HCT116 (cell line): ENCODE results near the gene ADD3. TPM values are rescaled to one million over a fixed set of nuclear protein-coding genes. Genes with fewer than 3 reads are reported as not detected.

Experiments used
- ATAC-seq: fragments of 200-7000 bp; cut with Tn5 transposase; 2 replicates; pipeline ENCODE4 v1.9.1; 2020; ENCODE audit warnings: mild to moderate bottlenecking, moderate library complexity
- BruUV-seq: library from RNA; stranded (reverse); fragments of 400-500 nt; replicated peaks from 2 replicates; lab custom pipeline; 2021; lab: Mats Ljungman, UMichigan
- CTCF ChIA-PET: fragments of 300-600 bp; sonication (Branson Sonifier 250); formaldehyde crosslinking; loops from one replicate; lab custom pipeline; 2021; ENCODE audit warnings: antibody characterized with exemption; lab: Charles Lee
- POLR2A ChIA-PET: fragments of 300-600, 350-600 bp; sonication (Branson Sonifier 250); formaldehyde crosslinking; loops from one replicate; lab custom pipeline; 2021; ENCODE audit warnings: antibody characterized with exemption; lab: Charles Lee
- RAD21 ChIA-PET, 2 experiments: fragments of 300-600 bp; sonication (Branson Sonifier 250); formaldehyde crosslinking; loops; one replicate each; lab custom pipeline; 2023; ENCODE audit warnings: low total read pairs in 2 of 2; ENCODE audit not compliant: uncharacterized antibody in 2 of 2, unreplicated experiment in 2 of 2, low non-redundant PET in 1 of 2; lab: Charles Lee
- DNase-seq: peaks from one replicate; pipeline ENCODE4 v3.0.0-alpha.2; 2010; ENCODE audit warnings: low read depth, low spot score
- H2AFZ ChIP-seq: fragments of 200-600 bp; shearing (Covaris generic), sonication (generic); 2 replicates; pipeline ENCODE4 v1.6.1; 2017; ENCODE audit warnings: low read depth, mixed run types, mixed read lengths, antibody characterized with exemption, low read length; ENCODE audit not compliant: poor library complexity, severe bottlenecking
- H3K27ac ChIP-seq: 2 replicates; pipeline ENCODE4 v1.5.1; 2012; ENCODE audit warnings: low read depth, low read length
- H3K27me3 ChIP-seq: fragments of 200-600 bp; sonication (generic); 2 replicates; pipeline ENCODE4 v1.6.1; 2016; ENCODE audit warnings: mixed run types, low read length, mixed read lengths; ENCODE audit not compliant: insufficient read depth
- H3K36me3 ChIP-seq, 2 experiments: fragments of 200-500 bp in 1 of 2; fragments of 200-600 bp in 1 of 2; sonication (Bioruptor generic) in 1 of 2; sonication (generic) in 1 of 2; 2 replicates each; pipeline versions ENCODE4 v1.5.1 to v1.6.1; 2014 to 2016; ENCODE audit warnings: low read length in 2 of 2, inconsistent platforms in 1 of 2, mixed read lengths in 1 of 2, mixed run types in 1 of 2; ENCODE audit not compliant: insufficient read depth in 2 of 2, control insufficient read depth in 1 of 2
- H3K4me1 ChIP-seq, 2 experiments: fragments of 200-600 bp in 1 of 2; sonication (generic) in 1 of 2; 2 replicates each; pipeline versions ENCODE4 v1.5.1 to v1.6.1; 2012 to 2017; ENCODE audit warnings: low read length in 2 of 2, inconsistent platforms in 1 of 2, mild to moderate bottlenecking in 1 of 2, mixed read lengths in 1 of 2, mixed run types in 1 of 2, moderate library complexity in 1 of 2; ENCODE audit not compliant: insufficient read depth in 2 of 2, control insufficient read depth in 1 of 2
- H3K4me2 ChIP-seq: fragments of 200-600 bp; sonication (generic); 2 replicates; pipeline ENCODE4 v1.6.1; 2017; ENCODE audit warnings: mixed run types, low read length, mixed read lengths
- H3K4me3 ChIP-seq, 2 experiments: fragments of 200-600 bp in 1 of 2; sonication (generic) in 1 of 2; replicated peaks in 1 of 2; 2 replicates each; pipeline ENCODE4 v1.5.1; 2011 to 2016; ENCODE audit warnings: low read length in 2 of 2, control low read depth in 1 of 2, low read depth in 1 of 2, mild to moderate bottlenecking in 1 of 2, mixed read lengths in 1 of 2, mixed run types in 1 of 2
- H3K79me2 ChIP-seq: fragments of 200-600 bp; sonication (generic); 2 replicates; pipeline ENCODE4 v1.6.1; 2017; ENCODE audit warnings: mild to moderate bottlenecking, mixed run types, low read length, moderate library complexity, mixed read lengths; ENCODE audit not compliant: insufficient read depth
- H3K9ac ChIP-seq: fragments of 200-600 bp; sonication (generic); 2 replicates; pipeline ENCODE4 v1.6.1; 2016; ENCODE audit warnings: low read length, mixed read lengths
- H3K9me2 ChIP-seq: fragments of 200-600 bp; sonication (generic), shearing (Covaris generic); 2 replicates; pipeline ENCODE4 v1.6.1; 2017; ENCODE audit warnings: mixed run types, mild to moderate bottlenecking, moderate library complexity; ENCODE audit not compliant: insufficient read depth
- H3K9me3 ChIP-seq, 2 experiments: fragments of 200-500 bp in 1 of 2; fragments of 200-600 bp in 1 of 2; sonication (Bioruptor generic) in 1 of 2; sonication (generic) in 1 of 2; 2 replicates each; pipeline ENCODE4 v1.6.1; 2014 to 2017; ENCODE audit warnings: low read length in 2 of 2, mixed read lengths in 2 of 2, inconsistent platforms in 1 of 2, low read depth in 1 of 2, mild to moderate bottlenecking in 1 of 2, mixed run types in 1 of 2, moderate library complexity in 1 of 2; ENCODE audit not compliant: control insufficient read depth in 1 of 2, insufficient read depth in 1 of 2
- H4K20me1 ChIP-seq: fragments of 200-600 bp; sonication (generic), shearing (Covaris generic); 2 replicates; pipeline ENCODE4 v1.6.1; 2017; ENCODE audit warnings: mixed run types, mild to moderate bottlenecking, moderate library complexity; ENCODE audit not compliant: insufficient read depth
- EGR1 ChIP-seq: IDR thresholded peaks from 2 replicates; pipeline ENCODE4 v1.6.1; 2012; ENCODE audit warnings: low read depth
- ELF1 ChIP-seq: IDR thresholded peaks from 2 replicates; pipeline ENCODE4 v1.6.1; 2012; ENCODE audit warnings: low read depth, borderline replicate concordance
- EZH2 ChIP-seq: fragments of 200-600 bp; sonication (generic); IDR thresholded peaks from 2 replicates; pipeline ENCODE4 v1.6.1; 2017; ENCODE audit warnings: antibody characterized with exemption, mixed run types
- FOSL1 ChIP-seq: IDR thresholded peaks from 2 replicates; pipeline ENCODE4 v1.6.1; 2012; ENCODE audit warnings: low read depth
- JUND ChIP-seq: IDR thresholded peaks from 2 replicates; pipeline ENCODE4 v1.6.1; 2012
- MAX ChIP-seq: IDR thresholded peaks from 2 replicates; pipeline ENCODE4 v1.6.1; 2012
- SP1 ChIP-seq: IDR thresholded peaks from 2 replicates; pipeline ENCODE4 v1.6.1; 2012; ENCODE audit warnings: low read depth
- TCF7L2 ChIP-seq: IDR thresholded peaks from 2 replicates; pipeline ENCODE4 v1.7.0; 2011; ENCODE audit warnings: borderline replicate concordance, inconsistent platforms; ENCODE audit not compliant: insufficient read depth, insufficient read length; ENCODE audit errors: extremely low read depth
- YY1 ChIP-seq: IDR thresholded peaks from 2 replicates; pipeline ENCODE4 v1.6.1; 2011; ENCODE audit warnings: low read length, low read depth, moderate library complexity, mild to moderate bottlenecking; ENCODE audit not compliant: insufficient replicate concordance; ENCODE audit errors: extremely low read depth
- ZNF274 ChIP-seq: fragments of 200-500 bp; sonication (Bioruptor generic); IDR thresholded peaks from 2 replicates; pipeline ENCODE4 v1.6.1; 2014; ENCODE audit warnings: mild to moderate bottlenecking, low read depth, low read length, inconsistent platforms
- intact Hi-C: fragments of 100-400 bp; cut with micrococcal nuclease; formaldehyde crosslinking; loops from 2 replicates; pipeline ENCODE4 v1.10.0; 2022
- total RNA-seq: library from RNA; stranded (reverse); gene quantifications from one replicate; pipeline ENCODE4 v1.2.1, GENCODE V29; 2021; ENCODE audit not compliant: unreplicated experiment
- TF ChIP-seq, protein P1 (sequence below): IDR thresholded peaks from 2 replicates; pipeline ENCODE4 v1.6.1; 2012

ADD3 gene
- total RNA-seq, 1 experiment from 2014 or later, result 41.1 TPM

- TF ChIP-seq SP1 (no peak), ZNF274 (no peak), EGR1 (no peak)
Measured at GRCh38 chr10:110179220-110179619, 171.4 kb downstream of the ADD3 start (continued).

DNA sequence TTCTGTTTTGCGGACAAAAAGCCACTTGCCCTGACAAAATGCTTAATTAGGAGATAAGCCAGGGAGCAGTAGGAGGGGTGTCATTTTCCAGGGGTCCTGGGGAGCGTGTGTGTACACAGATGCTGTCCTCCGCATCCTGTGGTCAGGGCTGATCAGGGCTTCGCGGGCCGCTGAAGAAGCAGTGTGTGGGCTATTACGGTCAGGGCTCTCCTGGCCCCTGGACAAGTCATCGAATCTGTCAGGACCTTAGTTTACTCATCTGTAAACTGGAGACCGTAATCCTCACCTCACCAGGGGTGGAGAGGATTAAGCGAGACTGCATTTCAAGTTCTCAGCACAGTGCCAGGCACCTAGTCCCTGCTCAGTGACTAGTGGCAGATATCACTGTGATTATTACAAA lies 173.7 kb downstream of the ADD3 start:
- no peaks in the 10 kb centered on the region for H3K4me1 ChIP-seq
- intact Hi-C loops, result no loop called here
- ChIA-PET CTCF (no interaction called here), RAD21 (no interaction called here), POLR2A (no interaction called here)
- H3K79me2 ChIP-seq, result no peaks in the 10 kb centered on the region
- H3K27ac ChIP-seq, result no peak overlapping the region
- H3K4me2 ChIP-seq, result no peak overlapping the region
- no peak overlapping the region for H3K4me3 ChIP-seq
- no peak for ATAC-seq
- H3K36me3 ChIP-seq, result no peaks in the 10 kb centered on the region
- no TSS peak for BruUV-seq
- H4K20me1 ChIP-seq, result no peaks in the 10 kb centered on the region
- no peak overlapping the region for H2AFZ ChIP-seq
- TF ChIP-seq EZH2 (no peak), EGR1 (no peak), FOSL1 (no peak), JUND (no peak)
- H3K9me3 ChIP-seq, result no peaks in the 10 kb centered on the region
- no peaks in the 10 kb centered on the region for H3K9me2 ChIP-seq
- H3K27me3 ChIP-seq, result no peaks in the 10 kb centered on the region
- no peak for DNase-seq
- H3K9ac ChIP-seq, result no peak overlapping the region

GRCh38 chr10:110181911-110182310 lies 174.1 kb downstream of the ADD3 start:
- no peak overlapping the region for H3K27ac ChIP-seq
- H3K4me3 ChIP-seq, result no peak overlapping the region
- no peak for TF ChIP-seq JUND
- TF ChIP-seq EGR1, result no peak
- TF ChIP-seq, protein P1, sequence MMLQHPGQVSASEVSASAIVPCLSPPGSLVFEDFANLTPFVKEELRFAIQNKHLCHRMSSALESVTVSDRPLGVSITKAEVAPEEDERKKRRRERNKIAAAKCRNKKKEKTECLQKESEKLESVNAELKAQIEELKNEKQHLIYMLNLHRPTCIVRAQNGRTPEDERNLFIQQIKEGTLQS, result no peak
- no peak for TF ChIP-seq YY1
- TF ChIP-seq MAX, result no peak
- no peak for TF ChIP-seq ELF1
- no peak for TF ChIP-seq TCF7L2
- H3K9ac ChIP-seq, result no peak overlapping the region
- no peak for ATAC-seq
- no peak overlapping the region for H3K4me2 ChIP-seq
- DNase-seq, result no peak
- H2AFZ ChIP-seq, result no peak overlapping the region
- H3K4me1 ChIP-seq, result no peaks in the 10 kb centered on the region
- H3K79me2 ChIP-seq, result no peaks in the 10 kb centered on the region
- no peaks in the 10 kb centered on the region for H3K9me2 ChIP-seq
- no peaks in the 10 kb centered on the region for H3K27me3 ChIP-seq
- no peaks in the 10 kb centered on the region for H3K36me3 ChIP-seq
- ChIA-PET RAD21 (no interaction called here), CTCF (no interaction called here), POLR2A (no interaction called here)
- H3K9me3 ChIP-seq, result no peaks in the 10 kb centered on the region
- BruUV-seq, result no TSS peak
- intact Hi-C loops, result no loop called here
- no peaks in the 10 kb centered on the region for H4K20me1 ChIP-seq
